GM18858 (cell line): ENCODE results near the gene NKD1.

Experiments
- ATAC-seq: cut with Tn5 transposase; IDR thresholded peaks from one replicate; pipeline ENCODE4 v1.9.1; 2021; ENCODE audit not compliant: unreplicated experiment

The NKD1 gene

GRCh38 chr16:50537533-50538290 lies 10.5 kb upstream of the NKD1 start:
- no peak for ATAC-seq

GRCh38 chr16:50538411-50539052 lies 9.7 kb upstream of the NKD1 start:
- ATAC-seq: no peak

- no peak for ATAC-seq
Measured at GRCh38 chr16:50539053-50539695, 9.0 kb upstream of the NKD1 start.

GRCh38 chr16:50539822-50540710 lies 8.1 kb upstream of the NKD1 start:
- no peak for ATAC-seq

- no peak for ATAC-seq
Measured at GRCh38 chr16:50540711-50541007, 7.5 kb upstream of the NKD1 start.

- no peak for ATAC-seq
Measured at GRCh38 chr16:50542703-50543102, 5.5 kb upstream of the NKD1 start.

- no peak for ATAC-seq
Measured at GRCh38 chr16:50546125-50546524, 2.1 kb upstream of the NKD1 start.

GRCh38 chr16:50547340-50548124 lies 664 bp upstream of the NKD1 start:
- ATAC-seq: peak; percentile 30

GRCh38 chr16:50548909-50549560 lies 839 bp downstream of the NKD1 start:
- no peak for ATAC-seq

- ATAC-seq: no peak
Measured at GRCh38 chr16:50549561-50549915, 1.3 kb downstream of the NKD1 start.

- ATAC-seq: no peak
Measured at GRCh38 chr16:50550035-50550434, 1.8 kb downstream of the NKD1 start.

- no peak for ATAC-seq
Measured at GRCh38 chr16:50550866-50551641, 2.9 kb downstream of the NKD1 start.

- no peak for ATAC-seq
Measured at GRCh38 chr16:50552476-50553101, 4.4 kb downstream of the NKD1 start.

- no peak for ATAC-seq
Measured at GRCh38 chr16:50553182-50553710, 5.0 kb downstream of the NKD1 start.

GRCh38 chr16:50553731-50554360 lies 5.7 kb downstream of the NKD1 start:
- ATAC-seq: no peak

GRCh38 chr16:50555269-50555875 lies 7.2 kb downstream of the NKD1 start:
- no peak for ATAC-seq

- ATAC-seq: no peak
Measured at GRCh38 chr16:50555952-50556673, 7.9 kb downstream of the NKD1 start.
